GM21717 (cell line): Measurements from ENCODE around the gene KCNG3.
"Not testable (repeated sequence)": the region's sequence is repeated elsewhere in the genome, so short reads cannot be mapped to it uniquely, and the experiment has no call there.

Source experiments
- ATAC-seq: cut with Tn5 transposase; IDR thresholded peaks from one replicate; pipeline ENCODE4 v1.9.1; 2021; ENCODE audit warnings: mild to moderate bottlenecking, moderate library complexity; ENCODE audit not compliant: unreplicated experiment

The KCNG3 gene

DNA sequence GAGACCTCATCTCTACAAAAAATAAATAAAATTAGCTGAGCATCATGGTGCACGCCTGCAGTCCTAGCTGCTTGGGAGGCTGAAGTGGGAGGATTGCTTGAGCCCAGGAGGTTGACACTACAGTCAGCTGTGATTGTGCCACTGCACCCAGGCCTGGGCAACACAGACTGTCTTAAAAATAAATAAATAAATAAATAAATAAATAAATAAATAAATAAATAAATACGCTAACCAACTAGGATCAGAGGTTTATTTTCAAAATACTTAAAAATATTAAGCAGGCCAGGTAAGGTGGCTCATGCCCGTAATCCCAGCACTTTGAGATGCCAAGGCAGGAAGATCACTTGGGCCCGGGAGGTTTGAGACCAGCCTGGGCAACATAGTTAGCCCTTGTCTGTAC is 63.6 kb downstream of the KCNG3 start:
- ATAC-seq: no peak

DNA sequence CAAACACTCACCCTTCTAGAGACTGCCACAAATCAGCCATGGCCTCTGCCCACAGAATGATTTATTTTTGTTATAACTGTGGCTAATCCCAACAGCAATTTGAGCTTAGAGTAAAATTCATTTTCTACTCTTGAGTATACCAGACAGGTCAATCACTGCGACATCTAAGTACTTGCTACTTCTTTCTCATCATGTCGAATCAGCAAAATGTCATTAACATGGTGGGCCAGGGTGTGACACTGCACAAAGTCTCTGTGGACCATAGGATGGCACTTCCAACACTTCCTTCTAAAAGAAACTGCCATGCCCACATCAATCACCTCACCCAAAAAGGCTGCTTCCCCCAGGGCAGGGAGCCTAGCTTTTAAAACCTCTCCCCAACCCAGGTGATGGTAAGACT is 64.4 kb downstream of the KCNG3 start:
- ATAC-seq: no peak

DNA sequence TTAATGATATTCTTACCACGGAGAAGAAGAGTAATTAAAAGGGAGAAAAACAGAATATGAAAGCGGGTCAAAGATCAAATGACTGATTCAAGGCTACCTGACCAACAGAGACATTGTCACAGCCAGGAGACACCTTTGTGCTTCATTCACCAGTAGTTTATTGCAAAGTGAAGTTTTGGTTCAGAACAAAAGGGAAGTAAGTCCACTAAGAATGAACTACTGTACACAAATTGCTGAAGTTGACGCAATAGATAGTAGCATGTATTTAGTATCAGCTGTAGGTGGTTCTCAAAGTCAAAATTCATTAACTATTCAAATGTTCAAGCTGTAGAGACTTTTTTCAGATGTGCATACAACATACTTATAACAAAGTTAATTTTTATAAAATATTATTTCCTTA is 68.1 kb downstream of the KCNG3 start:
- no peak for ATAC-seq

DNA sequence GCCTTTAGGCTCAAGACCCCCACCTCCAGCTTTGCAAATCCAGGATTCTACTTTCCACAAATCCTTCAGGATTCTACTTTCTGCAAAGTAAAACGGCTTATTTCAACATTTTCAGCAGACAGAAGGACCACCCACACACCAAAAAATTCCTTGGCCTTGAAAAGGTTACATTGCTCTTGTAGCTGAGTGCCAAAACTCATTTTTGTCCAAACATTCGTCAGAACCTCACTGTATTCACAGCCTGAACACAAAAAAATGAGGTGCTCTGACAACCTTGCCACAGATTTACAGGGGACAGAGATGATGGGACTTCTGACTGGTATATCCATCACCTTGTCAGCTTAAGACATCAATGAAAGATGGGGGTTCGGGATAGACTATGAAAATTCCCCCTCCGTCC is 69.7 kb downstream of the KCNG3 start:
- ATAC-seq: no peak

DNA sequence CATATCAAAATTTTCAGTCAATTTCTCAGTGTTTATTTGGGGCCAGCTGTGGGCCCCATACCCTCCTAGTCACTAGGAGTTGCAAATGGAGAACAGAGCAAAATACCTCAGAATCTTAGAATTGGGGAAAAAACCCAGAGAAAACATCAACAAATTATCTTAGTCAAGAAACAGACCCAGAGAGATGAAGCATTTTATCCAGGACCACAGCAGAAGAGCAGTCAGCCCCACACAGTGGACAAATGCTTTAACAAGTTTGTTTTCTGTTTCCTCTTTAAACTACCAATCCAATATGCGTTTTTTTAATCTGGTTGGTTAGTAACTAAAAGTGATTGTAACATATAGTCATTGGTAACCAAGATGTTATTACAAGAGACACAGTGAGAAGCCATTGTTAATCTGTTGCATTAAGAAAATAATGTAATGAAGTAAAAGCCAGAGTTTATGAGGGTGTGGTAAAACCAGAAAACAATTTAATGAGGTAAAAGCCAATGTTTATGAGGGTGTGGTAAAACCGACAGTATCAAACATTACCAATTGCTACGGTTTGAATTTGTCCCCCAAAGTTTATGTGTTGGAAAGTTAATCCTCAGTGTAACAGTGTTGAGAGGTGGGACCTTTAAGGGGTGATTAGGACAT is 72.1 kb downstream of the KCNG3 start:
- no peak for ATAC-seq

DNA sequence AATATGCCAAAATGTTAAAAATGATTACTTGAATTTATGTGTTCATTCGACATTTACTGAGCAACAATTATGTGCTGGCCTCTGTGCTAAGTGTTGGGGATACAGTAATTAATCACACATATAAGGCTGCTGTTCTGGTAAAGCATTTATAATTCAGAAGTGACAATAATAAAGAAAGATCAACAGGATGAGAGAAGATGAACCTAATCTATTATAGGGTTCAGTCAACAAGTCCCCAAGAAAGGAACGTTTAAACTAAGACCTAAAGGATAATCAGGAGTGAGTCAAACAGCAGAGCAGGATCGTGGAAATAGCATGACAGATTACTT is 72.7 kb downstream of the KCNG3 start:
- ATAC-seq: no peak

DNA sequence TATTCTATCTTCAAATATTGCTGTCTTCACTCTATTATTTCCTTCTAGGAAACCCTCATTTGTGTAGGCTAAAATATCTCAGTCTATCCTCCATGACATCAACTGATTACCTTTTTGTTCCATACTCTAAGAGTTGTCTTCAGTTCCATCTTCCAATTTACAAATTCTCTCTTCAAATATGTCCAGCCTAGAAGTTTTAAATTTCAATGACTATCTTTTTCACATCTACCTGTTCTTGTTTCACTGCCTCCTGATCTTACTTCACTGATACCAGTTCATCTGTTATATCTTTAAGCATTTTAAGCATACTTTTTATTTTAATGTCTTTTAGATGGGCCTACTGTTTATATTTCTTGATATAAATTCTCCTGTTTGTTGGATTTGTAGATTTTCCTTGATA is 79.1 kb downstream of the KCNG3 start:
- no peak for ATAC-seq

DNA sequence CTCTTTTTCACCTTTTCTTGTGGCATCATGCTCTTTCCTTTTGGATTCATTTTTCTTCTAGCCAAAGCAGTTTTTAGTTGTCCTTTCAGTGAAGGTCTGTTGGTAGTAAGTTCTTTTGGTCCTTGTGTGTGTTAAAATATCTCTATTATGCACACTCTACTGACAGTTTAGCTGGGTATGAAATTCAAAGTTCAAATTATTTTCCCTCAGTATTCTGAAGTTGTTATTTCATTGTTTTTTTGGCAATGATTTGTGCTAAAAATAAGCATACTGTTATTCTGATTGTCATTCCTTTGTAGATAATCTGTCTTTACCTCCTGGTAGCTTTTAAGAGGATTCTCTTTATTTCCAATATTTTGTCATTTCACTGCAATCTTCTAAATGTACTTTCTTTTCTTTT is 79.6 kb downstream of the KCNG3 start:
- no peak for ATAC-seq

DNA sequence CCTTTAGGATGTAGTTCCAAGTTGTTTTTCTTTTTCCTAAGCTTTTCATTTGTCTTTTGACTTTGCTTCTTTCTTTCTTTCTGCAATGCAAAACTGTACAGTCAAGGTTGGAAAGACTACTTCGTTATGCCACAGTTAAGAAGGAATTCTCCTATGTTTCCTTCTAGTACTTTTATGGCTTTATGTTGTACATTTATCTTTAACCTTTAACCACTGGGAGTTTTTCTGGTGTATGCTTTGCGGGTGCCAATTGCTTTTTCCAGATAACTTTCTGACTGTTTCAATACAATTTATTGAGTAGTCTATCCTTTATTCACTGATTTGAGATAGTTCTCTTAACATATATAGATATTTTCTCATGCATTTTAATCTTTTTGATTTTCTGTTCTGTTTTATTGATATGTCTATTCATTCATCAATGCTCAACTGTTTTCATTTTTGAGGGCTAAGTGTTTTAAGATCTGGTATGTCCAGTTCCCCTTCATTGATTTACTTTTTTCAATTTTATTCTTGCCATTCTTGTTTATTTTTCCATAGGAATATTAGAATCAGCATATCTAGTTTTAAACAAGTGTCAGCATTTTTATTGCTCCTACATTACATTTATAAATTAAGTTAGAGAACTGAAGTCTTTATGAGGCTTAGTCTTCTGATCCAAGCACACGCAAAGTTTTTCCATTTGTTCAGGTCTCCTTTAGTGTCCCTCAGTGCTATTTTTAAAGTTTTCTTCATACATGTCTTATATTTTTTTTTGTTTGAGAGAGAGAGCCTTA is 82.9 kb downstream of the KCNG3 start:
- no peak for ATAC-seq

DNA sequence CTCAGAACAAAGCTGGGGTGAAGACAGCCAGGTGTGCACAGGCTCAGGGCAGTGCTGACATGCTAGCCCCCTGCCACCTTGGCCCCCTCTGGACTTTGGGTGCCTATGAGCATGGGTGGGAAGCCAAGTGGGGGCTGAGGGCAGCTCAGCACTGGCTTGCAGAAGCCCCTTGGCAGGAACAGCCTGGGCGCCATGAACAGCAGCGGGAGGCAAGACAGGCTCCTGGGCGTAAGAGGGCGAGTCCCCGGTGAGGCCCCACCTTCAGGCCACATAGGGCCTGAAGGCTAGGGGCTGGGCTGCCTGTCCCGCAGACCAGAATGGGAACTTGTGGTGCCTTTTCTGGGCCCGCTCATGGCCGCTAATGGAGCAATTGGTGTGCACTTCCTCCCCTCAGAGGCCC is 85.8 kb downstream of the KCNG3 start:
- no peak for ATAC-seq

DNA sequence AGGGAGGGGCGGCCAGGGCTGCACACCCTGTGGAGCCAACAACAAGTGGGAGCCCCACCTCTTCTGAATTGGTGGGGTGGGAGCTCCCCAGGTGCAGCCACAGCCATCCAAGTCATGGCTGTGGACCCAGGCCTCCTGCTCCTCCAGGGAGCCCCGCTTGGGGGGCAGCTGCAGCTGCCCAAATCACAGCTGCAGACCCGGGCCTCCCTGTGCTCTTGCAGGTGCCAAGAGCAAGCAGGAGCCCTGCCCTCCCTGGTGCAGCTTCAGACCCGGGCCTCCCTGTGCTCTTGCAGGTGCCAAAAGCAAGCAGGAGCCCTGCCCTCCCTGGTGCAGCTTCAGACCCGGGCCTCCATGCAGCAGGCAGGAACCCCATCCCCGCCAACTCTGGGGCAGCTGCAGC is 86.3 kb downstream of the KCNG3 start:
- no peak for ATAC-seq

DNA sequence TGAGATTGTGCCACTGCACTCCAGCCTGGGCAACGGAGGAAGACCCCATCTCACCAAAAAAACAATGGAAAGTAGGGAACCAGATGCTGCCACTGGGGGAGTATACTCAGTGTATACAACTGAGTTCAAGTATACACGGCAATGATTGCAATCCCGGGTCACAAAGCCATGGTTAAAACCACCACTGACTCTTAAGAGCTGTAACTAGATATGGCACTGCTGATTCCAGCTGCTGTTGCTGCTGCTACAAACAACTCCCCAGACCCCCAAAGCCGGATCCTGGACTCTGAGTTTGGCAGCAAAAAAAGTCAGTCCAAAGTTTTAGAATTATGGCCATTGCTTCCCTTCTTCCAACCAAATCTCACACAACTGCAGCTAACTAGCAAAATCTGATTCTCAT is 89.1 kb downstream of the KCNG3 start:
- no peak for ATAC-seq

DNA sequence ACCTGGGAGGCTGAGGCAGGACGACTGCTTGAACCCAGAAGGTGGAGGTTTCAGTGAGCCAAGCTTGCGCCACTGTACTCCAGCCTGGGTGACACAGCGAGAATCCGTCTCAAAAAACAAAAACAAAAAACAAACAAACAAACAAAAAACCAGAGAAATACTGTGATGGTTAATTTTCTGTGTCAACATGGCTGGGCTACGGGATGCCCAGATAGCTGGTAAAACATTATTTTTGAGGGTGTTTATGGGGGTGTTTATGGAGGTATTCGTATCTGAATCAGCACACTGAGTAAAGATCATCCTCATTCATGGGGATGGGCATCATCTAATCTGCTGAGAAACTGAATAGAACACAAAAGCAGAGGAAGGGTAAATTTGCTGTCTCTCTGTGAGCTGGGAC is 92.0 kb downstream of the KCNG3 start:
- no peak for ATAC-seq

DNA sequence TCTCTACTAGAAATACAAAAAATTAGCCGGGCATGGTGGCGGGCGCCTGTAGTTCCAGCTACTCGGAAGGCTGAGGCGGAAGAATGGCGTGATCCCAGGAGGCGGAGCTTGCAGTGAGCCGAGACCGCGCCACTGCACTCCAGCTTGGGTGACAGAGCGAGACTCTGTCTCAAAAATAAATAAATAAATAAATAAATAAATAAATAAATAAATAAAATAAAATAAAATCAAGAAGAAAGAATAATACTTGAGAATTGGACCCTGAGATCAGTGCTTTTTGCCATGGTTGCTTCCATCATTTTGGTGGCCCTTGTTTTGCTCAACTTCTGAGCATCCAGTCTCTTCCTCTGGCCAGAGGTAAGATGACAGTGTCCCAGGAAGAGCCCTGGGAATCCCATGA is 95.7 kb downstream of the KCNG3 start:
- ATAC-seq: not testable (repeated sequence)

DNA sequence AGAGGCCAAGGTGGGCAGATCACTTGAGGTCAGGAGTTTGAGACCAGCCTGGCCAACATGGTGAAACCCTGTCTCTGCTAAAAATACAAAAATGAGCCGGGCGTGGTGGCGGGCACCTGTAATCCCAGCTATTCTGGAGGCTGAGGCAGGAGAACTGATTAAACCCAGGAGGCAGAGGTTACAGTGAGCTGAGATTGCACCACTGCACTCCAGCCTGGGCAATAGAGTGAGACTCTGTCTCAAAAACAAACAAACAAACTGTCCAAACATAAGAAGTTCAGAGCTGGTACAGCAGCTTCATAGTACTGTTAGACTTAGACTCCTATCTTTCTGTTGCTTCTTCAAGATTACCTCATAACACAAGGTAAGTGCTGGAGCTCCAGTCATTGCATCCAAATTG is 100.5 kb downstream of the KCNG3 start:
- not testable (repeated sequence) for ATAC-seq

DNA sequence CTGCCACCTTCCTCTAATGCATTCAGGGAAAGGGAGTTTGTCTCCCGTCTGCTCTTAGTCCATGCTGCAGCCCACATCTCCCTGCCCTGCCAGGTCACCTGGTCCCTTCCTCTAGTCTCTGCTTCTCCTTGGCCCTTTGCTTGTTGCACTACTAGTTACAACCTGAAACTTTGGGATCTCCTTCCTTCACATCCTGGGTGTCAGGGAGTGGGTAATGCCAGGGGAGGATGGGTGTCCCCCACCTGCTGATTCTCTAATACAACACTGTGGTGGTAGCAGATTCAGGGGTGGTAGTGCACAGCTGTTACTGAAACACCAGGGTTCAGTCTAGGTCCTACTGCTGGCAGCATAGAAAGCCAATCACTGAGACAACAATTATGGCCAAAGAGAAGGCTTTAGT is 101.6 kb downstream of the KCNG3 start:
- no peak for ATAC-seq
